Measurements from ENCODE around the gene SLC24A3.
A peak's percentile ranks its signal among the peaks of the same experiment; 100 is the strongest.
"Not testable (repeated sequence)": the region's sequence is repeated elsewhere in the genome, so short reads cannot be mapped to it uniquely, and the experiment has no call there.

Gene SLC24A3

GRCh38 chr20:19619904-19620430, 407.5 kb downstream of the SLC24A3 start:
- H3K36me3 ChIP-seq (ENCODE audit: control insufficient read depth, insufficient read depth, low read length), result no peaks in the 10 kb centered on the region
- peaks cover 24% of the 10 kb centered on the region for H3K4me1 ChIP-seq (ENCODE audit: control insufficient read depth, insufficient read depth, low read length)
- H3K4me3 ChIP-seq (ENCODE audit: low read depth, low read length), result no peak overlapping the region
- H3K27ac ChIP-seq (ENCODE audit: low read depth, low read length), result no peak overlapping the region
- no peak overlapping the region for H3K9ac ChIP-seq (ENCODE audit: low read length)
- peaks cover 8% of the 10 kb centered on the region; the same call in 1 of the 2 replicates for H3K9me3 ChIP-seq (ENCODE audit: control insufficient read depth, insufficient read depth, low read depth, low read length)
- H3K27me3 ChIP-seq (ENCODE audit: control insufficient read depth, insufficient read depth, low read length), result no peaks in the 10 kb centered on the region

- Histone ChIP-seq H3K4me3 (ENCODE audit: low read depth, low read length) (no peak overlapping the region), H3K36me3 (ENCODE audit: control insufficient read depth, insufficient read depth, low read length) (no peaks in the 10 kb centered on the region), H3K9ac (ENCODE audit: low read length) (no peak overlapping the region), H3K27ac (ENCODE audit: low read depth, low read length) (no peak overlapping the region), H3K27me3 (ENCODE audit: control insufficient read depth, insufficient read depth, low read length) (no peaks in the 10 kb centered on the region), H3K9me3 (ENCODE audit: control insufficient read depth, insufficient read depth, low read depth, low read length) (peaks cover 8% of the 10 kb centered on the region; the same call in 1 of the 2 replicates), H3K4me1 (ENCODE audit: control insufficient read depth, insufficient read depth, low read length) (peaks cover 24% of the 10 kb centered on the region)
Measured at GRCh38 chr20:19620446-19620845, 408.0 kb downstream of the SLC24A3 start.

GRCh38 chr20:19621072-19621471, 408.6 kb downstream of the SLC24A3 start:
- H3K4me1 ChIP-seq (ENCODE audit: control insufficient read depth, insufficient read depth, low read length), result peaks cover 24% of the 10 kb centered on the region
- no peak overlapping the region for H3K4me3 ChIP-seq (ENCODE audit: low read depth, low read length)
- no peaks in the 10 kb centered on the region for H3K36me3 ChIP-seq (ENCODE audit: control insufficient read depth, insufficient read depth, low read length)
- H3K27ac ChIP-seq (ENCODE audit: low read depth, low read length), result no peak overlapping the region
- H3K9me3 ChIP-seq (ENCODE audit: control insufficient read depth, insufficient read depth, low read depth, low read length), result peaks cover 8% of the 10 kb centered on the region; the same call in 1 of the 2 replicates
- H3K27me3 ChIP-seq (ENCODE audit: control insufficient read depth, insufficient read depth, low read length), result no peaks in the 10 kb centered on the region
- no peak overlapping the region for H3K9ac ChIP-seq (ENCODE audit: low read length)

- H3K9me3 ChIP-seq (ENCODE audit: control insufficient read depth, insufficient read depth, low read depth, low read length), result peaks cover 8% of the 10 kb centered on the region; the same call in 1 of the 2 replicates
- peaks cover 23% of the 10 kb centered on the region for H3K4me1 ChIP-seq (ENCODE audit: control insufficient read depth, insufficient read depth, low read length)
- no peaks in the 10 kb centered on the region for H3K36me3 ChIP-seq (ENCODE audit: control insufficient read depth, insufficient read depth, low read length)
- no peak overlapping the region for H3K9ac ChIP-seq (ENCODE audit: low read length)
- H3K4me3 ChIP-seq (ENCODE audit: low read depth, low read length), result no peak overlapping the region
- H3K27ac ChIP-seq (ENCODE audit: low read depth, low read length), result no peak overlapping the region
- H3K27me3 ChIP-seq (ENCODE audit: control insufficient read depth, insufficient read depth, low read length), result no peaks in the 10 kb centered on the region
Measured at GRCh38 chr20:19624221-19624965, 412.0 kb downstream of the SLC24A3 start.

DNA sequence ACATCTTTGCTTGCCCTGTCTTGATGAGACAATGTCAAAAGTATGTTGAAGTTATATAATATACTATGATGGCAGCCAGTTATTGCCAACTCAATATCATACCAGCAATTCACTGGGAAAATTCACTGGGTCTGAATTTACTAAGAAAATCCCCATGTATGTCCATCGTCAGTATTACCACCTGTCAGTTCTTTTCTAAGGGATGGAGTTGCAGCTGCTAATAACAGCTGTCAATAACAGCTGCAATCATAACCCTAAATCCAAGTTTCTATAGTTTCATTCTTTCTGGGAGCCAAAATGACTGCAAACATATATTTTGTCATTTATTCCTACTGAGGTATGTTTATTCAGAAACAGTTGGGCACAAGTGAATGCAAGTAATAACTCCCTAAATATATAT, 413.0 kb downstream of the SLC24A3 start:
- H3K27ac ChIP-seq (ENCODE audit: low read depth, low read length), result no peak overlapping the region
- peaks cover 8% of the 10 kb centered on the region; the same call in 1 of the 2 replicates for H3K9me3 ChIP-seq (ENCODE audit: control insufficient read depth, insufficient read depth, low read depth, low read length)
- H3K9ac ChIP-seq (ENCODE audit: low read length), result no peak overlapping the region
- H3K27me3 ChIP-seq (ENCODE audit: control insufficient read depth, insufficient read depth, low read length), result no peaks in the 10 kb centered on the region
- H3K36me3 ChIP-seq (ENCODE audit: control insufficient read depth, insufficient read depth, low read length), result no peaks in the 10 kb centered on the region
- no peak overlapping the region for H3K4me3 ChIP-seq (ENCODE audit: low read depth, low read length)
- peaks cover 13% of the 10 kb centered on the region; the same call in 1 of the 2 replicates for H3K4me1 ChIP-seq (ENCODE audit: control insufficient read depth, insufficient read depth, low read length)

DNA sequence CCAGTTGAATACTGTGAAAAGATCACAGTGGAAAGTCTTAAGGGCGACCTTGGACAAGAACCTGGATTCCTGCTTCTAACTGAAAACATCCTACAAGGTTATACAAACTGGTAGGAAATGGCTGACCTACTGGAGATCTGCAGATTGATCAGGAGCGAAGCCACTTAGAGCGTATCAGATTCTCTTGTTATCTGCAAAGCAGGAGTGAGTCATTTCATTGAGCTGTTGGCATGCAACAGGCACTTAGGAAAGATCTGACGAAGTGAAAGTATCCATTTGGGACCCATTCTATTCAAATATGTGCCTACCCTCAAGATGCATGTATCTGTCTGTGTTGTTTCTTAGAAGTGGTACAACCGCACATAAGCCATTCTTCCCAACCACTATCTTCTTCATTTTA, 414.5 kb downstream of the SLC24A3 start:
- no peak overlapping the region for H3K27ac ChIP-seq (ENCODE audit: low read depth, low read length)

GRCh38 chr20:19628570-19629134, 416.2 kb downstream of the SLC24A3 start:
- Histone ChIP-seq H3K36me3 (ENCODE audit: control insufficient read depth, insufficient read depth, low read length) (no peaks in the 10 kb centered on the region), H3K27ac (ENCODE audit: low read depth, low read length) (peak overlapping the region; percentile 48; the same call in 1 of the 2 replicates), H3K9ac (ENCODE audit: low read length) (no peak overlapping the region), H3K9me3 (ENCODE audit: control insufficient read depth, insufficient read depth, low read depth, low read length) (peaks cover 6% of the 10 kb centered on the region; the same call in 1 of the 2 replicates), H3K4me3 (ENCODE audit: low read depth, low read length) (no peak overlapping the region), H3K4me1 (ENCODE audit: control insufficient read depth, insufficient read depth, low read length) (no peaks in the 10 kb centered on the region), H3K27me3 (ENCODE audit: control insufficient read depth, insufficient read depth, low read length) (no peaks in the 10 kb centered on the region)

More for the DNA sequence above, 414.5 kb downstream of the SLC24A3 start:
- H3K36me3 ChIP-seq (ENCODE audit: control insufficient read depth, insufficient read depth, low read length), result no peaks in the 10 kb centered on the region
- H3K27me3 ChIP-seq (ENCODE audit: control insufficient read depth, insufficient read depth, low read length), result no peaks in the 10 kb centered on the region
- H3K9me3 ChIP-seq (ENCODE audit: control insufficient read depth, insufficient read depth, low read depth, low read length), result peaks cover 8% of the 10 kb centered on the region; the same call in 1 of the 2 replicates
- no peaks in the 10 kb centered on the region for H3K4me1 ChIP-seq (ENCODE audit: control insufficient read depth, insufficient read depth, low read length)
- H3K9ac ChIP-seq (ENCODE audit: low read length), result no peak overlapping the region
- no peak overlapping the region for H3K4me3 ChIP-seq (ENCODE audit: low read depth, low read length)

- Histone ChIP-seq H3K9me3 (ENCODE audit: control insufficient read depth, insufficient read depth, low read depth, low read length) (no peaks in the 10 kb centered on the region), H3K9ac (ENCODE audit: low read length) (no peak overlapping the region), H3K27me3 (ENCODE audit: control insufficient read depth, insufficient read depth, low read length) (no peaks in the 10 kb centered on the region), H3K36me3 (ENCODE audit: control insufficient read depth, insufficient read depth, low read length) (no peaks in the 10 kb centered on the region), H3K4me1 (ENCODE audit: control insufficient read depth, insufficient read depth, low read length) (peaks cover 4% of the 10 kb centered on the region; the same call in 1 of the 2 replicates), H3K27ac (ENCODE audit: low read depth, low read length) (no peak overlapping the region), H3K4me3 (ENCODE audit: low read depth, low read length) (no peak overlapping the region)
Measured at GRCh38 chr20:19631410-19631809, 419.0 kb downstream of the SLC24A3 start.

DNA sequence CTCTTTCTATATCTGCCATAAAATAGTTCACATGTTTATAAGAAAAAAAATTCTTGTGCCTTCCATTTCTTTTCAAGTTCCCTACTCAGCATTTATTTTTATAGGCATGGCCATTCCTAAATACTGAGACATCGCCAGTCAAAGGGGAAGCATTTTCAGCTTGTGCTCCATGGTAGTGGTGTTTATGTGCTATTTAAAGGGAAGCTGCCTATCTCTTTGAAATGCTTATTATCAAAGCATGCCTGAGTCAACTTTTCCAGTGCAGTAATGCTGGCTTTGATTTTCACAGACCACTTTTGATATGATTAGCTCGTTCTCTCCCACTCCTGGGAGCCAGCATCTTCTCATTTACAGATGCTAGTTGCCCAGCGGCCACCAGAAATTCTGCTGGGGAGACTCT, 421.5 kb downstream of the SLC24A3 start:
- no peaks in the 10 kb centered on the region for H3K36me3 ChIP-seq (ENCODE audit: control insufficient read depth, insufficient read depth, low read length)
- H3K9me3 ChIP-seq (ENCODE audit: control insufficient read depth, insufficient read depth, low read depth, low read length), result no peaks in the 10 kb centered on the region
- H3K27me3 ChIP-seq (ENCODE audit: control insufficient read depth, insufficient read depth, low read length), result no peaks in the 10 kb centered on the region
- H3K27ac ChIP-seq (ENCODE audit: low read depth, low read length), result no peak overlapping the region
- no peak overlapping the region for H3K4me3 ChIP-seq (ENCODE audit: low read depth, low read length)
- no peak overlapping the region for H3K9ac ChIP-seq (ENCODE audit: low read length)
- peaks cover 4% of the 10 kb centered on the region; the same call in 1 of the 2 replicates for H3K4me1 ChIP-seq (ENCODE audit: control insufficient read depth, insufficient read depth, low read length)

DNA sequence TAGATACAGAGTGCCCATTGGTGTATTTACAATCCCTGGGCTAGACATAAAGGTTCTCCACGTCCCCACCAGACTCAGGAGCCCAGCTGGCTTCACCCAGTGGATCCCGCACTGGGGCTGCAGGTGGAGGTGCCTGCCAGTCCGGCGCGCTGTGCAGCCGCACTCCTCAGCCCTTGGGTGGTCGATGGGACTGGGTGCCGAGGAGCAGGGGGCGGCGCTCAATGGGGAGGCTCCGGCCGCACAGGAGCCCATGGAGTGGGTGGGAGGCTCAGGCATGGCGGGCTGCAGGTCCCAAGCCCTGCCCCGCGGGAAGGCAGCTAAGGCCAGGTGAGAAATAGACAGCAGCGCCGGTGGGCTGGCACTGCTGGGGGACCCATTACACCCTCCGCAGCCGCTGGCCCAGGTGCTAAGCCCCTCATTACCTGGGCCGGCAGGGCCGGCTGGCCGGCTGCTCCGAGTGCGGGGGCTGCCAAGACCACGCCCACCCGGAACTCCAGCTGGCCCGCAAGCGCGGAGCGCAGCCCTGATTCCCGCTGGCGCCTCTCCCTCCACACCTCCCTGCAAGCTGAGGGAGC, 427.1 kb downstream of the SLC24A3 start:
- not testable (repeated sequence) for H3K36me3 ChIP-seq (ENCODE audit: control insufficient read depth, insufficient read depth, low read length); H3K27ac ChIP-seq (ENCODE audit: low read depth, low read length); H3K4me1 ChIP-seq (ENCODE audit: control insufficient read depth, insufficient read depth, low read length); H3K9ac ChIP-seq (ENCODE audit: low read length); H3K4me3 ChIP-seq (ENCODE audit: low read depth, low read length); H3K9me3 ChIP-seq (ENCODE audit: control insufficient read depth, insufficient read depth, low read depth, low read length); H3K27me3 ChIP-seq (ENCODE audit: control insufficient read depth, insufficient read depth, low read length)

DNA sequence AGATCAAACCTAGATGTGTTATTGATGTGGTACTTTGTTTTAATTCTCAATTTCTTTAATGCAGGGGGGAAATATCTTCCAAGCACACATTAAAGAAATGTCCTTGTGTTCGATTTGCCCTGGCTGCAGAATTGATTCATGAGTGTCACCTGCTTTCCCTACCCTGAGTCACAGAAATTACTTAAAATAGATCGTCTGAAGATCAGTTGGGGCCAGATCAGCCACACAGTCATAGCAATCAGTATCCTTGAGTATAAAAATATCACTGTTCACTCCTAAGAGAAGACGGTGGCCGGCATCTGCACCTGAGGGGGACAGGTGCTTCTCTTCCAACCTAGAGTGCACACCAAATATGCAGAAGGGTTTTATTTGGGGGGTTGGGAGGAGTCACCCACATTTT, 430.4 kb downstream of the SLC24A3 start:
- no peaks in the 10 kb centered on the region for H3K27me3 ChIP-seq (ENCODE audit: control insufficient read depth, insufficient read depth, low read length)
- H3K4me3 ChIP-seq (ENCODE audit: low read depth, low read length), result no peak overlapping the region
- H3K36me3 ChIP-seq (ENCODE audit: control insufficient read depth, insufficient read depth, low read length), result no peaks in the 10 kb centered on the region
- H3K9ac ChIP-seq (ENCODE audit: low read length), result no peak overlapping the region
- H3K27ac ChIP-seq (ENCODE audit: low read depth, low read length), result no peak overlapping the region
- no peaks in the 10 kb centered on the region for H3K9me3 ChIP-seq (ENCODE audit: control insufficient read depth, insufficient read depth, low read depth, low read length)
- H3K4me1 ChIP-seq (ENCODE audit: control insufficient read depth, insufficient read depth, low read length), result 0 out of 2 replicates have a peak, but pooled peaks cover 4% of the 10 kb centered on the region
